GM20000 (cell line): Measurements from ENCODE around the gene CEP350.

ENCODE experiments used
- DNase-seq: peaks from one replicate; pipeline ENCODE4 v3.0.0; 2012; ENCODE audit warnings: low spot score
- CTCF ChIP-seq: IDR thresholded peaks from 2 replicates; pipeline ENCODE4 v1.5.1; 2012; ENCODE audit warnings: mild to moderate bottlenecking, control low read depth; ENCODE audit errors: extremely low read depth, missing control alignments

The CEP350 gene

GRCh38 chr1:179954493-179955286, at the start of gene CEP350:
TSS of gene CEP350 (plus strand) at chr1:179954810. CDS start at chr1:179986182, 31,372 bp downstream.
- no peak for TF ChIP-seq CTCF

GRCh38 chr1:179910934-179911333, 43.7 kb upstream of the CEP350 start:
- no peak for TF ChIP-seq CTCF
- DNase-seq, result no peak

More at GRCh38 chr1:179954493-179955286, at the start of gene CEP350:
- DNase-seq, result peak; percentile 89

- no peak for TF ChIP-seq CTCF
- DNase-seq, result no peak
Measured at GRCh38 chr1:179911812-179912211, 42.8 kb upstream of the CEP350 start.

- TF ChIP-seq CTCF, result no peak
- DNase-seq, result no peak
Measured at GRCh38 chr1:179917601-179918429, 36.8 kb upstream of the CEP350 start.

GRCh38 chr1:179921472-179921871, 33.1 kb upstream of the CEP350 start:
- no peak for DNase-seq

GRCh38 chr1:179921981-179922872, 32.4 kb upstream of the CEP350 start:
- no peak for DNase-seq
- no peak for TF ChIP-seq CTCF

More at GRCh38 chr1:179921472-179921871, 33.1 kb upstream of the CEP350 start:
- no peak for TF ChIP-seq CTCF
